ENCODE measurements around the gene IDE. TPM values are rescaled to one million over a fixed set of nuclear protein-coding genes. Genes with fewer than 3 reads are reported as not detected.

IDE gene
- total and polyA plus RNA-seq, 9 of the 15 experiments (the other 6 are each of a cell fraction or from before 2014, with no cell fraction given) = 10.2 to 50.6 (median 33.2) TPM

- TF ChIP-seq, protein P1, sequence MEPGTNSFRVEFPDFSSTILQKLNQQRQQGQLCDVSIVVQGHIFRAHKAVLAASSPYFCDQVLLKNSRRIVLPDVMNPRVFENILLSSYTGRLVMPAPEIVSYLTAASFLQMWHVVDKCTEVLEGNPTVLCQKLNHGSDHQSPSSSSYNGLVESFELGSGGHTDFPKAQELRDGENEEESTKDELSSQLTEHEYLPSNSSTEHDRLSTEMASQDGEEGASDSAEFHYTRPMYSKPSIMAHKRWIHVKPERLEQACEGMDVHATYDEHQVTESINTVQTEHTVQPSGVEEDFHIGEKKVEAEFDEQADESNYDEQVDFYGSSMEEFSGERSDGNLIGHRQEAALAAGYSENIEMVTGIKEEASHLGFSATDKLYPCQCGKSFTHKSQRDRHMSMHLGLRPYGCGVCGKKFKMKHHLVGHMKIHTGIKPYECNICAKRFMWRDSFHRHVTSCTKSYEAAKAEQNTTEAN (CRISPR knock-in tag; IDR thresholded peaks at IDR 0.05) = no peak
- TF ChIP-seq, protein P2, sequence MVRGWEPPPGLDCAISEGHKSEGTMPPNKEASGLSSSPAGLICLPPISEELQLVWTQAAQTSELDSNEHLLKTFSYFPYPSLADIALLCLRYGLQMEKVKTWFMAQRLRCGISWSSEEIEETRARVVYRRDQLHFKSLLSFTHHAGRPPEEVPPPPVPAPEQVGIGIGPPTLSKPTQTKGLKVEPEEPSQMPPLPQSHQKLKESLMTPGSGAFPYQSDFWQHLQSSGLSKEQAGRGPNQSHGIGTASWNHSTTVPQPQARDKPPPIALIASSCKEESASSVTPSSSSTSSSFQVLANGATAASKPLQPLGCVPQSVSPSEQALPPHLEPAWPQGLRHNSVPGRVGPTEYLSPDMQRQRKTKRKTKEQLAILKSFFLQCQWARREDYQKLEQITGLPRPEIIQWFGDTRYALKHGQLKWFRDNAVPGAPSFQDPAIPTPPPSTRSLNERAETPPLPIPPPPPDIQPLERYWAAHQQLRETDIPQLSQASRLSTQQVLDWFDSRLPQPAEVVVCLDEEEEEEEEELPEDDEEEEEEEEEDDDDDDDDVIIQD (CRISPR knock-in tag; IDR thresholded peaks at IDR 0.05) = no peak
- TF ChIP-seq POLR2H (tag; IDR thresholded peaks at IDR 0.05; ENCODE audit: low read depth) = no peak
- TF ChIP-seq MAFG (tag; conservative IDR thresholded peaks at IDR 0.05) = peak; percentile 81
- TF ChIP-seq NFE2 (IDR thresholded peaks at IDR 0.05; ENCODE audit: low read depth) = peak; percentile 88
- TF ChIP-seq ZNF197 (CRISPR knock-in tag; IDR thresholded peaks at IDR 0.05; ENCODE audit: low read depth) = no peak
- peak in 1 of 2 experiments; percentile 33; a peak in 1 of 4 replicates for TF ChIP-seq ZNF318 (IDR thresholded peaks at IDR 0.05; ENCODE audit: borderline replicate concordance in 1 of 2, low read depth in 1 of 2)
These were observed 143.8 kb downstream of the IDE start (continued) for GRCh38 chr10:92430103-92430502.

All from K562 (cell line).